ENCODE results near the gene INPP5E. TPM values are rescaled to one million over a fixed set of nuclear protein-coding genes. Genes with fewer than 3 reads are reported as not detected.

INPP5E gene
- total and polyA plus RNA-seq, 10 of the 15 experiments (the other 5 are each of a cell fraction or from before 2014, with no cell fraction given), result 0.24 to 16.0 (median 5.3) TPM

DNA sequence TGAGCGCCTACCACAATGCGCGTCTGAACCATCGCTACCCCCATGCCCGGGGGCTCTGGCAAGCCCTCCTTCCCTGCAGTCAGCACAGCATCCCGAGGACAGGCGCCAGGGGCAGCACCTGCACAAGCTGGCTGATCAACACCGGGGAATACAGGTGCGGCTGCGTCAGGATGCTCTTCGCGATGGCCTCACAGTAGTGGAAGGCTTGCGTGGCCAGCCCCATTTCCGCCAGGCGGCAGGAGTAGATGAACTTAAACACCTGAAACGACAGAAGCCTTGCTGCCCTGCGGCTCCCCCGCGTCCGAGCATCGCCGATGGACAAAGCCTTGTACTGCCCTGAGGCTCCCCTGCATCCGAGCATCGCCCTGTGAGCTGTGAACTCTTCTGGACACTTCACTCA lies 17.7 kb upstream of the INPP5E start (continued):
- no peak for TF ChIP-seq BACH1 (IDR thresholded peaks at IDR 0.05; ENCODE audit: borderline replicate concordance)
- no peak for TF ChIP-seq RUNX3 (IDR thresholded peaks at IDR 0.05; ENCODE audit: low read length)
- TF ChIP-seq POLR2AphosphoS5 (IDR thresholded peaks at IDR 0.05; ENCODE audit: low read length), result no peak
- TF ChIP-seq EGR1 (IDR thresholded peaks at IDR 0.05; ENCODE audit: borderline replicate concordance in 1 of 2, low read depth in 2 of 2, low read length in 2 of 2), result no peak
- TF ChIP-seq TARDBP (IDR thresholded peaks at IDR 0.05; ENCODE audit: borderline replicate concordance), result no peak
- TF ChIP-seq SMAD5 (IDR thresholded peaks at IDR 0.05; ENCODE audit: low read depth), result no peak
- TF ChIP-seq SRF (IDR thresholded peaks at IDR 0.05; ENCODE audit: low read depth in 2 of 2, low read length in 2 of 2), result no peak
- TF ChIP-seq HDAC6 (IDR thresholded peaks at IDR 0.05; ENCODE audit: unreplicated experiment), result no peak

DNA sequence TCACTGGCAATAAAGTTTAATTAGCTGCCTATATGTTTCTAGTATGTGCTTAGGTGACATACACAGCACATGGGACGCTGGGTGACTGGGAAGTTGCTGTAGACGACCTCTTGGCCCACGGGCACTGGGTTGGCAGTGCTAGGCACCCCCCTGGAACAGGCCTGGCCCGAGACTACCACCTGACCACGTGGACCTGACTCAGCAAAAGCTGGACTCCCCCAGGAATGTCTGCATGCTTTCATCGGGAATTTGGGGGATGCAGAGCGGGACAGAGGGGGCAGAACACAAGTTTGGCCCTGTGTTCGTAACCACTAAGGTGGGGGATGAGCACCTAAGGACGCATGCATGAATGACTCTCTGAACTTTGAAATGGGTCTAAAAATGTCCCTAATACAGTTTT lies 16.6 kb upstream of the INPP5E start:
- RAD21 ChIA-PET (ENCODE audit: unreplicated experiment), result no interaction called here
- no peak overlapping the region for H3K4me3 ChIP-seq
- CTCF ChIA-PET, result no interaction called here
- no peaks in the 10 kb centered on the region for H3K9me3 ChIP-seq (replicated peaks; ENCODE audit: control insufficient read depth, insufficient read depth, low read length)
- BruUV-seq (replicated peaks), result no TSS peak
- ATAC-seq (no peak), FAIRE-seq (no peak), DNase-seq (ENCODE audit: low read depth, low spot score) (no peak)
- SMC1A ChIA-PET (ENCODE audit: uncharacterized antibody, unreplicated experiment), result no interaction called here
- no peak overlapping the region for H3K4me2 ChIP-seq (ENCODE audit: control insufficient read depth, insufficient read depth)
- H4K20me1 ChIP-seq (ENCODE audit: control insufficient read depth, insufficient read depth), result no peaks in the 10 kb centered on the region
- peaks cover 35 to 43% of the 10 kb centered on the region in 2 experiments for H3K36me3 ChIP-seq (ENCODE audit: control insufficient read depth in 2 of 2, insufficient read depth in 2 of 2, low read length in 1 of 2)
- POLR2A ChIA-PET, result no interaction called here
- no peaks in the 10 kb centered on the region for H3K4me1 ChIP-seq (ENCODE audit: control insufficient read depth, insufficient read depth, low read length)
- no peak overlapping the region for H3K27ac ChIP-seq (ENCODE audit: control insufficient read depth, insufficient read depth)
- H3K9ac ChIP-seq (ENCODE audit: control insufficient read depth, insufficient read depth, low read length), result no peak overlapping the region
- H2AFZ ChIP-seq (ENCODE audit: control insufficient read depth, low read depth, low read length), result no peak overlapping the region
- in situ Hi-C loops (cut with MboI), result no loop called here
- intact Hi-C loops (cut with micrococcal nuclease; ENCODE audit: unreplicated experiment), result no loop called here
- no peaks in the 10 kb centered on the region for H3K27me3 ChIP-seq (replicated peaks in 1 of 2; ENCODE audit: control insufficient read depth in 2 of 2, insufficient read depth in 2 of 2, low read length in 1 of 2)
- 77% methylated on average over 9 of the region's 9 CpGs for WGBS (ENCODE audit: insufficient coverage, insufficient replicate concordance, low lambda C conversion rate, missing lambda C conversion rate)
- H3K79me2 ChIP-seq (ENCODE audit: control insufficient read depth, insufficient read depth, low read length), result no peaks in the 10 kb centered on the region
- TF ChIP-seq, protein P1, sequence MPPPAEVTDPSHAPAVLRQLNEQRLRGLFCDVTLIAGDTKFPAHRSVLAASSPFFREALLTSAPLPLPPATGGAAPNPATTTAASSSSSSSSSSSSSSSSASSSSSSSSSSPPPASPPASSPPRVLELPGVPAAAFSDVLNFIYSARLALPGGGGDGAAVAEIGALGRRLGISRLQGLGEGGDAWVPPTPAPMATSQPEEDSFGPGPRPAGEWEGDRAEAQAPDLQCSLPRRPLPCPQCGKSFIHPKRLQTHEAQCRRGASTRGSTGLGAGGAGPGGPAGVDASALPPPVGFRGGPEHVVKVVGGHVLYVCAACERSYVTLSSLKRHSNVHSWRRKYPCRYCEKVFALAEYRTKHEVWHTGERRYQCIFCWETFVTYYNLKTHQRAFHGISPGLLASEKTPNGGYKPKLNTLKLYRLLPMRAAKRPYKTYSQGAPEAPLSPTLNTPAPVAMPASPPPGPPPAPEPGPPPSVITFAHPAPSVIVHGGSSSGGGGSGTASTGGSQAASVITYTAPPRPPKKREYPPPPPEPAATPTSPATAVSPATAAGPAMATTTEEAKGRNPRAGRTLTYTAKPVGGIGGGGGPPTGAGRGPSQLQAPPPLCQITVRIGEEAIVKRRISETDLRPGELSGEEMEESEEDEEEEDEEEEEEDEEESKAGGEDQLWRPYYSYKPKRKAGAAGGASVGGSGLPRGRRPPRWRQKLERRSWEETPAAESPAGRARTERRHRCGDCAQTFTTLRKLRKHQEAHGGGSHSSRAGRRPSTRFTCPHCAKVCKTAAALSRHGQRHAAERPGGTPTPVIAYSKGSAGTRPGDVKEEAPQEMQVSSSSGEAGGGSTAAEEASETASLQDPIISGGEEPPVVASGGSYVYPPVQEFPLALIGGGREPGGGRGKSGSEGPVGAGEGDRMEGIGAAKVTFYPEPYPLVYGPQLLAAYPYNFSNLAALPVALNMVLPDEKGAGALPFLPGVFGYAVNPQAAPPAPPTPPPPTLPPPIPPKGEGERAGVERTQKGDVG (CRISPR knock-in tag; IDR thresholded peaks at IDR 0.05), result no peak
- TF ChIP-seq IKZF2 (IDR thresholded peaks at IDR 0.05) (no peak), ZZZ3 (IDR thresholded peaks at IDR 0.05; ENCODE audit: control insufficient read depth, insufficient read length, low read depth) (no peak), POLR2AphosphoS2 (IDR thresholded peaks at IDR 0.05; ENCODE audit: low read depth, low read length) (no peak), RAD21 (IDR thresholded peaks at IDR 0.05; ENCODE audit: insufficient read depth, low read depth, low read length) (no peak), EZH2 (IDR thresholded peaks at IDR 0.05; ENCODE audit: borderline replicate concordance, control insufficient read depth, low read depth, low read length) (no peak), NFYB (IDR thresholded peaks at IDR 0.05; ENCODE audit: insufficient read depth, low read depth, low read length) (no peak), CBX5 (IDR thresholded peaks at IDR 0.05; ENCODE audit: low read depth) (no peak), RFX5 (IDR thresholded peaks at IDR 0.05; ENCODE audit: low read depth, low read length) (no peak), EP300 (IDR thresholded peaks at IDR 0.05; ENCODE audit: borderline replicate concordance in 1 of 2, control insufficient read depth in 1 of 2, low read depth in 2 of 2, low read length in 2 of 2) (no peak), HCFC1 (IDR thresholded peaks at IDR 0.05; ENCODE audit: low read length) (no peak), SUPT20H (IDR thresholded peaks at IDR 0.05; ENCODE audit: borderline replicate concordance, control insufficient read depth, low read depth, low read length) (no peak)
- TF ChIP-seq, protein P2, sequence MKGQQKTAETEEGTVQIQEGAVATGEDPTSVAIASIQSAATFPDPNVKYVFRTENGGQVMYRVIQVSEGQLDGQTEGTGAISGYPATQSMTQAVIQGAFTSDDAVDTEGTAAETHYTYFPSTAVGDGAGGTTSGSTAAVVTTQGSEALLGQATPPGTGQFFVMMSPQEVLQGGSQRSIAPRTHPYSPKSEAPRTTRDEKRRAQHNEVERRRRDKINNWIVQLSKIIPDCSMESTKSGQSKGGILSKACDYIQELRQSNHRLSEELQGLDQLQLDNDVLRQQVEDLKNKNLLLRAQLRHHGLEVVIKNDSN (IDR thresholded peaks at IDR 0.05; ENCODE audit: borderline replicate concordance, extremely low read length, insufficient read depth, low read depth, low read length), result no peak

Measured in GM12878 (cell line).